A673 (cell line): Measurements from ENCODE around the gene HNF1B. TPM values are rescaled to one million over a fixed set of nuclear protein-coding genes. Genes with fewer than 3 reads are reported as not detected.

ENCODE experiments used
- BruUV-seq: library from RNA; stranded (reverse); fragments of 400-500 nt; replicated peaks from 2 replicates; lab custom pipeline; 2021; lab: Mats Ljungman, UMichigan
- CTCF ChIA-PET: fragments of 300-600 bp; sonication (Branson Sonifier 250); formaldehyde crosslinking; loops from one replicate; lab custom pipeline; 2022; ENCODE audit warnings: antibody characterized with exemption; lab: Charles Lee
- POLR2A ChIA-PET: fragments of 300-600 bp; sonication (Branson Sonifier 250); formaldehyde crosslinking; loops from one replicate; lab custom pipeline; 2022; ENCODE audit warnings: antibody characterized with exemption; ENCODE audit not compliant: low non-redundant PET; lab: Charles Lee
- DNase-seq: peaks from one replicate; pipeline ENCODE4 v3.0.0-alpha.2; 2015; ENCODE audit warnings: low spot score
- H3K27ac ChIP-seq: fragments of 200-600 bp; sonication (generic); 2 replicates; pipeline ENCODE4 v1.5.1; 2016; ENCODE audit warnings: mixed run types, low read depth, mild to moderate bottlenecking, mixed read lengths, antibody characterized with exemption, low read length; ENCODE audit not compliant: poor library complexity, severe bottlenecking
- H3K27me3 ChIP-seq: fragments of 200-600 bp; sonication (generic); replicated peaks from 2 replicates; pipeline ENCODE4 v1.6.1; 2017; ENCODE audit warnings: mixed run types, low read depth, mild to moderate bottlenecking, mixed read lengths, antibody characterized with exemption, low read length; ENCODE audit not compliant: insufficient read depth, poor library complexity
- H3K36me3 ChIP-seq: fragments of 200-600 bp; sonication (generic); 2 replicates; pipeline ENCODE4 v1.6.1; 2016; ENCODE audit warnings: mixed run types, mild to moderate bottlenecking, mixed read lengths, antibody characterized with exemption, low read length; ENCODE audit not compliant: insufficient read depth, poor library complexity, severe bottlenecking
- H3K4me1 ChIP-seq: fragments of 200-600 bp; sonication (generic); 2 replicates; pipeline ENCODE4 v1.6.1; 2017; ENCODE audit warnings: mixed run types, mild to moderate bottlenecking, mixed read lengths, antibody characterized with exemption, low read length; ENCODE audit not compliant: insufficient read depth, poor library complexity, severe bottlenecking
- H3K4me3 ChIP-seq: fragments of 200-600 bp; sonication (generic); 2 replicates; pipeline ENCODE4 v1.5.1; 2016; ENCODE audit warnings: low read depth, mixed run types, mild to moderate bottlenecking, mixed read lengths, low read length; ENCODE audit not compliant: poor library complexity, severe bottlenecking
- H3K9me3 ChIP-seq: fragments of 200-600 bp; sonication (generic); 2 replicates; pipeline ENCODE4 v1.6.1; 2016; ENCODE audit warnings: mixed run types, low read depth, mild to moderate bottlenecking, mixed read lengths, antibody characterized with exemption, low read length; ENCODE audit not compliant: poor library complexity, severe bottlenecking
- EZH2 ChIP-seq: fragments of 200-600 bp; sonication (generic); IDR thresholded peaks from 2 replicates; pipeline ENCODE4 v1.6.1; 2017; ENCODE audit warnings: borderline replicate concordance, low read depth, mild to moderate bottlenecking, mixed read lengths, antibody characterized with exemption, low read length; ENCODE audit not compliant: poor library complexity, severe bottlenecking
- intact Hi-C: fragments of 100-400 bp; cut with micrococcal nuclease; formaldehyde crosslinking; loops from one replicate; pipeline ENCODE4 v1.10.0; 2022; ENCODE audit not compliant: unreplicated experiment
- total RNA-seq: library from RNA; stranded (reverse); gene quantifications from 2 replicates; pipeline ENCODE4 v1.2.3, GENCODE V29; 2021
- TF ChIP-seq, protein P1 (sequence below): fragments of 300-800, 200-600 bp; sonication (generic); conservative IDR thresholded peaks from 2 replicates; pipeline ENCODE4 v1.5.1; 2017; ENCODE audit warnings: low read depth, mild to moderate bottlenecking, antibody characterized with exemption, low read length, moderate library complexity, mixed read lengths

The HNF1B gene
- total RNA-seq, 1 experiment from 2014 or later = not detected

DNA sequence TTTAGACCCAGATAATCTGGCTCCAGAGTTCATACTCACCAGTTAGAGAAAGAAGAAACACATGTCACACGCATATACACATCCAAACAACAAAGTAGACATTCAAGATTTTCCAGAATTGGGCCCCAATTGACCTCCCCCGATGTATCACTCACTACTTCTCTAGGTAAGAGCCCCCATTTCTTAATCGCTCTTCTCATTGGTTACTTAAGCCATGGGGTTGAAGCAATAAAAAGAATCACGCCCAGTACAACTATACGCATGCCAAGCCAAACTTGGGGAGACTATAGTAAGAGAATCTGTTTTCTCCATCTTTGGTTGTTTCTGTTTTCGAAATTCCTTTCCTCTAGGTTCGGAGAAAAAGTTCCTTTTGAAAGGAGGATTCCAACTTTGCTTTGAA, 102.2 kb downstream of the HNF1B start:
- BruUV-seq = TSS peak; percentile 65
- intact Hi-C loops = no loop called here
- POLR2A ChIA-PET = no interaction called here

DNA sequence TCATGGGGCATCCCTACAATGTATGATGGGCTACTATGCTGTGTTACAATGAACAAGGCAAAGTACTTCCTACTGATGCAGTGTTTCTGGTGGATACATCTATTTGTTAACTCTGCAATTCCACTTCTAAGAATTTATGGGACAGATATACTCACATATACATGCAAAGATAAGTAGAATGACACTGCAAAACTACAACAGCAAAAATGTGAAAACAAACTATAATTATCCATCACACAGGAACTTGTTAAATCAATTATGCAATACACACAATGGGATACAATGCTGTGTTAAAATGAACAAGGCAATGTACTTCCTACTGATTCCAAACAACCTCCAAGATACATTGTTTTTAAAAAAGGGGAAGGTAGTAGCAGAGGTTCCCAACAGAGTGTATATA, 104.8 kb downstream of the HNF1B start:
- Histone ChIP-seq H3K27ac (no peak overlapping the region), H3K4me1 (no peaks in the 10 kb centered on the region), H3K36me3 (peaks cover 9% of the 10 kb centered on the region), H3K9me3 (no peaks in the 10 kb centered on the region), H3K27me3 (peaks cover 13% of the 10 kb centered on the region), H3K4me3 (no peak overlapping the region)
- BruUV-seq = no TSS peak
- TF ChIP-seq EZH2 = no peak
- TF ChIP-seq, protein P1, sequence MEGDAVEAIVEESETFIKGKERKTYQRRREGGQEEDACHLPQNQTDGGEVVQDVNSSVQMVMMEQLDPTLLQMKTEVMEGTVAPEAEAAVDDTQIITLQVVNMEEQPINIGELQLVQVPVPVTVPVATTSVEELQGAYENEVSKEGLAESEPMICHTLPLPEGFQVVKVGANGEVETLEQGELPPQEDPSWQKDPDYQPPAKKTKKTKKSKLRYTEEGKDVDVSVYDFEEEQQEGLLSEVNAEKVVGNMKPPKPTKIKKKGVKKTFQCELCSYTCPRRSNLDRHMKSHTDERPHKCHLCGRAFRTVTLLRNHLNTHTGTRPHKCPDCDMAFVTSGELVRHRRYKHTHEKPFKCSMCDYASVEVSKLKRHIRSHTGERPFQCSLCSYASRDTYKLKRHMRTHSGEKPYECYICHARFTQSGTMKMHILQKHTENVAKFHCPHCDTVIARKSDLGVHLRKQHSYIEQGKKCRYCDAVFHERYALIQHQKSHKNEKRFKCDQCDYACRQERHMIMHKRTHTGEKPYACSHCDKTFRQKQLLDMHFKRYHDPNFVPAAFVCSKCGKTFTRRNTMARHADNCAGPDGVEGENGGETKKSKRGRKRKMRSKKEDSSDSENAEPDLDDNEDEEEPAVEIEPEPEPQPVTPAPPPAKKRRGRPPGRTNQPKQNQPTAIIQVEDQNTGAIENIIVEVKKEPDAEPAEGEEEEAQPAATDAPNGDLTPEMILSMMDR = no peak
- DNase-seq = no peak
- intact Hi-C loops = no loop called here
- POLR2A ChIA-PET = interaction anchor here (1.1 kb wide), 1 partner anchor 8 kb away, joined by 3 read pairs; no protein-coding TSS in a partner anchor
- CTCF ChIA-PET = no interaction called here

More for the DNA sequence above, 102.2 kb downstream of the HNF1B start:
- Histone ChIP-seq H3K9me3 (no peaks in the 10 kb centered on the region), H3K36me3 (peaks cover 9% of the 10 kb centered on the region), H3K4me3 (peak overlapping the region; percentile 79), H3K27ac (peak overlapping the region; percentile 77), H3K4me1 (no peaks in the 10 kb centered on the region), H3K27me3 (peaks cover 16% of the 10 kb centered on the region)
- DNase-seq = peak; percentile 1
- CTCF ChIA-PET = no interaction called here
- no peak for TF ChIP-seq EZH2
- TF ChIP-seq, protein P1 = no peak

DNA sequence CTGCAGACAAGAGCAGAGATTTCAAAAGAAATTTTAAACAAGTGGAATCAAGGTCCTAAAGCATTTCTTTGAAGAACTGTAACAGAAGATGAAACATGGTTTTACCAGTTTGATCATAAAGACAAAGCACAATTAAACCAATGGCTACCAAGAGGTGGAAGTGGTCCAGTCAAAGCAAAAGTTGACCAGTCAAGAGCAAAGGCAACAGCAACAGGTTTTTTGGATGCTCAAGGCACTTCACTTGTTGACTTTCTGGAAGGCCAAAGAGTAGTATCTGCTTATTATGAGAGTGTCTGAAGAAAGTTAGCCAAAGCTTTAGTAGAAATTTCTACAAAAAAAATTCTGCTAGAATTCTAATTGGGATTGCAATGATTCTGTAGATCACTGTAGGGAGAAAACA, 106.9 kb downstream of the HNF1B start:
- peaks cover 9% of the 10 kb centered on the region for H3K36me3 ChIP-seq
- no TSS peak for BruUV-seq
- intact Hi-C loops = no loop called here

More for the DNA sequence above, 106.9 kb downstream of the HNF1B start:
- Histone ChIP-seq H3K4me3 (no peak overlapping the region), H3K4me1 (no peaks in the 10 kb centered on the region), H3K27ac (no peak overlapping the region), H3K27me3 (no peaks in the 10 kb centered on the region), H3K9me3 (no peaks in the 10 kb centered on the region)
- POLR2A ChIA-PET = no interaction called here
- no peak for DNase-seq
- TF ChIP-seq EZH2 = no peak
- TF ChIP-seq, protein P1 = no peak
- CTCF ChIA-PET = no interaction called here

Other genes with a start within 250 kb of the HNF1B start
- 21.3 and 22.5 TPM in 2 replicates for gene SYNRG, start 135.6 kb downstream of the HNF1B start, total RNA-seq
- 27.7 TPM in 2 replicates for gene DDX52, start 101.6 kb downstream of the HNF1B start, total RNA-seq
- not detected in 2 replicates for gene TBC1D3K, start 179.4 kb upstream of the HNF1B start, total RNA-seq
- 5.4 and 6.4 TPM in 2 replicates for gene TBC1D3L, start 244.0 kb upstream of the HNF1B start, total RNA-seq